Stimulated activated CD8-positive, alpha-beta memory T cell treated with anti-CD3 and anti-CD28 coated beads, Interleukin-2, amount 100 ng/mL, for 1 hour (primary cell): ENCODE results near the gene YAE1.

Experiments
- DNase-seq, 2 donors: peaks; one replicate each; pipeline ENCODE4 v3.0.0-alpha.2; 2020; ENCODE audit warnings: low read depth in 2 of 2

The YAE1 gene

DNA sequence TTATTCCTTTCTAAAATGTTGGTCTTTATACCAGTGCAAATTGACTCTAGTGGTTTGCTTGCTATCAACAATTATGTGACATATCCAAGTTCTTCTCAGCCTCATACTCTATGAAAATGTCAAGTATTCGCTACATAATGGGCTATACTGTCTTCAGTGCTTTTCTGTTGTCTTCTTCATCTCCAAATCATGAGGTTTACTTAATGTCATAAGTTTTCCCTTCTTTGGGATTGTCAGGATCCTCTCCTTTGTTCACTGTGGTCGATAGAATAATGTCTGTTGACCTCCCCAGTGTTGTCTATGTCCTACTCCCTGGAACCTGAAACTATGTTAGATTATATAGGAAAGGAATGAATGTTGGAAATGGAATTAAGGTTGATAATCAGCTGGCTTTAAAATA is 40.7 kb downstream of the YAE1 start:
- no peak for DNase-seq

DNA sequence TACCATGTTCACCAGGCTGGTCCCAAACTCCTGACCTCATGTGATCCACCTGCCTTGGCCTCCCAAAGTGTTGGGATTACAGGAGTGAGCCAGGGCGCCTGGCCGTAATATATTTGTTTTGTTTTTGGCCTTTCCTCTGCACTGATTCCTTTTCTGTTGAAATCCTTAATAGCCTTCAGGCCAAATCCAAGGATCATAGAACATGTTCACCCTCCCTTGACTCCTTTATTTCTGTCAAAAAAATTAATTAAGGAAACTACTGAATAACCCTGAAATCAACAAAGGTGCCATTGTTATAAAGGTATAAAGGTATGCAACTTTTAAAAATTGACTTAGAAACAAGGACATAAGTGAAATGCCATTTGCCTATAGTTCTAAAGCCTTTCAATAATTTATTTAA is 41.7 kb downstream of the YAE1 start:
- no peak for DNase-seq

DNA sequence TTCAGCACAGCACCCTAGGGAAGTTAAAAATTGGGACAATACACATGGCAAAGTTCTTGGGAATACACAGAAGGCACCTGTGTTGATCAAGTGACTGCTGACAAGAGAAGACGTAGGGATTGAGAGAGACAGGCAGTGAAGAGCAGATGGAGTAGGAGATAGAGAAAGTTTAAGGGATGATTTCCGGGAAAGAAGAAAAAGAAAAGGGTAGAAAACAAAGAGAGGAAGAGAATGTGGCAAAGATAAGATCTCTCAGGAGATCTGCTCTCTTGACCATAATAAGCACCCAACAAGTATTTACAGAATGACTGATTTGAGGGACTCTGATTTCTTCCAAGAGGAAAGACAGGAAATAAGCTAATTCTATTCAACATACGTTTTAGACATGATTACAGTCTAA is 42.1 kb downstream of the YAE1 start:
- no peak for DNase-seq

DNA sequence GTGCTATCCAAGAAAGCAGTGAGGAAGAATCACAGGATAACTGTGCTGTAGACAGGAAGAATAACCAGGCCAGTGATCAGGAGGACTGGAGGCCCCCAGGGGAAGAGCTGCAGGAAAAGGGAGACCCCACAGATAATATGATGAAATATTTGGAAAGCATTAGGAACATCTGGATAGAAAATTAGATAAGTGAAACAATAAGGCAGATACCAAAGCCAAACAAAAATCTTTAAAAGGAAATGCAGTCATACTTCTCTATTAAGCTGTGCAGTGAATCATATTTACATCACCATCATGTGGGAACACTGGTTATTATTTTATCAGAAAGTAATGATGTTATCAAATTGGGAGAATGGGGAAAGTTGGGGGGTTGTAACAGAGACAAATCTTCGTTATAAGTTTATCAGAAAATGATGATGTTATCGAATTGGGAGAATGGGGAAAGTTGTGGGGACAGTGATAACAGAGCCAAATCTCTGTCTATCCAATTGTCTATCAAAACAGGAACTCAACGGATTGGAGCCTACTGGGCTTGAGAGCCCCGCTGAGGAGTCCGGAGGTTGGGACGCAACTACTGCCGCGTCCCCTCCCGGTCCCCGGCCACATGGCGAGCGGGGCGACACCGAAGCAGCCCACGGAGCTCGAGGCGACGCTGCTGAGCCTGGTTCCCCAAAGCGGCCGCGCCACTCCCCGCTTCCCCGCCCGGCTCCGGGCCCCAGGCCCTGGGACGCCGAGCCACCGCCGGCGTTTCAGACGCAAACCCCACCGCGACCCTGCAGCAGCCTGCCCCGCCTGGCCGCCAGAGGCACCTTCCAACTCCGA is 43.1 kb downstream of the YAE1 start:
- DNase-seq, result no peak

DNA sequence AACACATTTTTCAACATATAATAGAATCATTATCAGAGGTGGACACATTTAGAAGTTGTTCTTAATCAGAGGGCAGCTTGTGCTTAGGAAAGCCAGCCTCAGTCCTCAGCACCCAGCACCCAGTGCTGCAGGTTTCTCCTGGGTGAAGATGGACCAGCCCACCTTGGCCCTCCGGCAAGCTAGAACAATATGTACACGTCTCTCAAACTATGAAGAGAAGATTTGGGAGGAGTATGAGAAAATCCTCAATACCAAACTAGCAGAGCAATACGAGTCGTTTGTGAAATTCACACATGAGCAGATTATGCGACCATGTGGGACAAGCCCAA is 43.7 kb downstream of the YAE1 start:
- DNase-seq, result no peak

DNA sequence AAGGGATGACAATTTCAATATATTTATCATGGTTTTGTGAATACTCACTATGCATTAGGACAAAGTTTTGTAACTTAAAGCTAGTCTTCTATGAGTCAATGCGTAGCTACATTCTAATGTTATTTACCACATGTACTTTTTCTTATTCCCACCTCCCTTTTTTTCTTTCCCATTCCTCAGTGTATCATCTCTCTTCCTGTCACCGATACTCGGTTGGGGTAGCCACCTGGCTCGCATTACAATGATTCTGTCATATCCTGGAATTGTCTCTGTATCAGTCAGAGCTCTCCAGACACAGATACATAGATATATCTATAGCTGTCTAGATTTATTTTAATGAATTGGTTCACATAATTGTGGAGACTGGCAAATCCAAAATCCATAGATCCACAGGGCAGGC is 47.4 kb downstream of the YAE1 start:
- DNase-seq, result no peak

DNA sequence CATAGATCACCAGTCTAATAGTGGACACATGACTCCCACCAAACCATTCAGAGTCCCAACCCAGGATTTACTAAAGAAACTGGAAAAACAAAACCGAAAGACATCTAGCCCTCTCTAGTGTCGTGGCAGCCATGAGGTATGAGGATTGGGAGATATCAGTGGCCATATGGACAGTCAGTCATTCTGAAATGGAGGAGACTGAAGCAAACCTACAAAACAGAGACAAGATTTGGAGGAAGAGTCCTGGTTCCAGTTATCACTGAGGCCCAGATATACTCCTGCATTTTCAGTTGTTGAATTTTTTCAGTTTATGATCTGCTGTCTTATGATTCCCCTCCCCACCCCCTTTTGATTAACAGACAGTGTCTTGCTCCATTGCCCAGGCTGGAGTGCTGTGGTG is 48.1 kb downstream of the YAE1 start:
- DNase-seq, result no peak

DNA sequence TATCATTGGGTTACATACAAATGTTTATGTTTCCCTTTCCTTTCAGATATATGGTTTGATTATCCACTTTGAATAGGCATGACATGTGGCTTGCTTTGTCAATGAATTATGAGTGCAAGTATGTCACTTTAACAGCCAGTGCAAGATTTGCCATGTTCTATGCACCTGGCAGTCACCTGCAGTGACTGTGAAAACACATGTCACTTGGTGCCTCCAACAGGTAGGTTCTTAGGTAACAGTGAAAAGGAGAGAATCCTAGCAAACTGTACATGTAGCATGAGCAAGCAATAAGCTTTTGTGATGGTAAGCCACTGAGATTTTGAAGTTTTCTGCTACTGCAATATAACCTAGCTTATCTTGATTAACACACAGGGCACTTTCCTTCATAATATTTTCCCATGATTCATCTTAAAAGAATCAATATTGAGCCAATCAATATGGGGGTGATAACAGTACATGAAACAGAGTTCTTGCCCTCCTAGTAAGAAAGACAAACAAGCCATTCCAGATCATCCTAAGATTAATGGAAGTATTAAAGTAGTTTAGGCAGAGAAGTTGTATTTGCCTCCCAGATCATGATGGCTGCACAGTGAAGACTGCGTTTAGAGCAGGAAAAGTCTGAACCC is 49.3 kb downstream of the YAE1 start:
- no peak for DNase-seq

DNA sequence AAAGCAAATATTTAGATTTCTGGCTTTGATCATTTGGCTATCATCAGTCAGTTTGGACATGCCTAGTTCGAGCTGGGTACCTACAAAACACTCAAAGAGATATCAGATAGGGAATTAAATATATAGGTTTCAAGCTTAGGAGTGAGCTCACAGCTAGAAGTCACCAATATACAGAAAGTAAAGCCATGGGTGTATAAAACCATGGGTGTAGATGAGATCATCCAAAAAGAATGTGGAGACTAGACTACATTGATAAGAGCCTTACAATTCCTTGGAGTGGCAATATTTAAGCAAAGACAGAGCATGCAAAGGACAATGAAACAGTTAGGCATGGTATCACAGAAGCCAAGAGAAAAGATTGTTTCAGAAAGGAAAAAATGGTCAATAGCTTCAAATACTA is 49.9 kb downstream of the YAE1 start:
- no peak for DNase-seq

DNA sequence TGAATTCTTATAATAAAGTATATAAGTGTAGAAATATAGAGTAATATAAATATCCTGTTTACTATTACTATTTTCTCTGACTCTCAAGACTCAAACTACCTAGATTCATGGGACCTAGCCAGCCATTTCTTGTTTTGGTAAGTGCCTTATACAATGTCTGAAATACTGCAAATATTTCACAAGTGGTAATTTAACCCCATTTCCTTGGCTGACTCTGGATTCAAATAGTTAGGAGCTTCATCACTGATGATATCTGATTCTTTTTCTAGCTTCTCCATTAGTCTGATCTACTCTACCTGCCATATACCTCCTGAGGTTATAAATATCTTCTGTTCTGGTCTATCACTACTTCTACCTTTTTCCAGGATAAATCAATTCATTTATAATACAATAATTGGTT is 50.8 kb downstream of the YAE1 start:
- no peak for DNase-seq

DNA sequence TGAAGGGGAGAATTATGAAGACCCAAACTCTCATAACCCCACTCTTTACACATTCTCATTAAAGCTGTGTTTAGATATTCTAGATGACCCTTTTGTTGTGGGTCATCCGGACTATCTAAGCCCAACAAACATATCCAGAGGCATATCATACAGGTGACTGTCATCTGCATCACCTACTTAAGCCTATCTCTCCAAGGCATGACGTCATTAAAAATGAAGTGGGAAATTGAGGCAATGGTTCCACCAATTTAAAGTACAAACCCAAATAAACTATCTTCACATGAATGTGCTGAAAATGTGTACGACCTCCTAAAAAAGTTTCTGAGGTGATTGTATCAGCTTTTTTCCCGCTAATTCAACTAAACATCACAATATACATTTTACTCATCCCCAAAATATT is 52.7 kb downstream of the YAE1 start:
- DNase-seq, result no peak

DNA sequence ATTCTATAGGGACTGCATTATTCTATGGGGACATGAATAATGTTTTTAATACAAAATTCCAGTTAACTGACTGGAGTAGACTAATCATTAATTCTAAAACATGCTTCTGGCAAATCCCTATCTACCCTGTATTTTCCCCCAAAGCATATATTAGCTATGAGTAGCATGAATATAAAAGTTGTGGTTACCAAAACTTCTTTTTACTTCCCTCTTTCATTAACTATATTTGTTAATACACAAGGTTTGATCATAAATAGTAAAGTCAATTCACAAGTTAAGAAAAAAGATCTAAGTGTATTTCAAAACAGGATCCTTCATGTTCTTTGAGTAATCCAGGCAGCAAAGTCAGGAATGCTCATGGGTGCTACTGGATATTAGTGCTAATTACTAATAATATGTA is 54.3 kb downstream of the YAE1 start:
- no peak for DNase-seq

DNA sequence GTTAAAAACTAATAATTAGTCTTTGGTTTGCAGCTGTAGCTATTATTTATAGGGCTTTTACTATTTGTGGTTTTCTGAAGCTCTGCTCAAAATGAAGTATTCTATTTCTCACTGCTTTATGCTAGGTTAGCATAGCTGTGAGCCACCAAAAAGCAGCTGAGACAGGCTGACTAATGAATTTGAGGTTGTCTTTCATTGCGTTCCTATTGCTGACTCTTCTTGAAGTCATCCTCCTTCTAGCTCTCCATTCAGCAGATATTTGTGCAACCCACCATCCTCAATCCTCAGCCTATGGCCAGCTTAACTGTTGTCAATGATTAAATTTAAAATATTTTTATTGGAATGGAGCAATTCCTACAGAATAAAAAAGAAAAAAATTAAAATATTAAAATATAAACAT is 55.1 kb downstream of the YAE1 start:
- DNase-seq, result no peak

DNA sequence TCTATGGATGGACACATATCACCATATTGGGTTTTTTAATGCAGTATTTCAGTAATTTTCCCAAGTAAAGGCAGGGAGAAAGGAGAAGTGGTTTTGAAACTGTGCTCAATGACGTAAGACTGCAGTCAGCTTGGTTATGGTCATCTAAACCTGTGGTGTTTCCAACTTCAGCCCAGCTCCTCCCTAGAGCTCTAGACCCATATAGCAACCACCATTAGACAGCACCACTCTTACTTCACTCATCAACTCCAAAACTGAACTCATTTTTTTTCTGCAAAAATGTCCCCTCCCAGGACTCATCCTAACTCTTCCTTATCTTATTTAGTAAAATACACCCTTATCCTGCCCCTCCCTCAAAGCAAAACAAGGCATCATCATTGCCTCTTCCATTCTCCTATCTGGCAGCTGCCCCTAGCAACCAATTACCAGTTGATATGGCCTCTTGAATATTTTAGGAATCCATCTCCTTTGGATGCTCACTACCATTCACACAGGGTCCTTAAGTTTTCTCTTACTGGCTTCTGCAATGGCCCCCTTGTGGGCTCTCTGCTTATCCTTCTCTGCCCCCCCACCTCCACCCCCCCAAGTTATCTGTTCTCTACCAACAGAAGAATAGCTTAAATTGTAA is 55.7 kb downstream of the YAE1 start:
- no peak for DNase-seq
